Measurements from ENCODE around the gene MRPL47. TPM values are rescaled to one million over a fixed set of nuclear protein-coding genes. Genes with fewer than 3 reads are reported as not detected.

Gene MRPL47
- total RNA-seq = 41.1 TPM

DNA sequence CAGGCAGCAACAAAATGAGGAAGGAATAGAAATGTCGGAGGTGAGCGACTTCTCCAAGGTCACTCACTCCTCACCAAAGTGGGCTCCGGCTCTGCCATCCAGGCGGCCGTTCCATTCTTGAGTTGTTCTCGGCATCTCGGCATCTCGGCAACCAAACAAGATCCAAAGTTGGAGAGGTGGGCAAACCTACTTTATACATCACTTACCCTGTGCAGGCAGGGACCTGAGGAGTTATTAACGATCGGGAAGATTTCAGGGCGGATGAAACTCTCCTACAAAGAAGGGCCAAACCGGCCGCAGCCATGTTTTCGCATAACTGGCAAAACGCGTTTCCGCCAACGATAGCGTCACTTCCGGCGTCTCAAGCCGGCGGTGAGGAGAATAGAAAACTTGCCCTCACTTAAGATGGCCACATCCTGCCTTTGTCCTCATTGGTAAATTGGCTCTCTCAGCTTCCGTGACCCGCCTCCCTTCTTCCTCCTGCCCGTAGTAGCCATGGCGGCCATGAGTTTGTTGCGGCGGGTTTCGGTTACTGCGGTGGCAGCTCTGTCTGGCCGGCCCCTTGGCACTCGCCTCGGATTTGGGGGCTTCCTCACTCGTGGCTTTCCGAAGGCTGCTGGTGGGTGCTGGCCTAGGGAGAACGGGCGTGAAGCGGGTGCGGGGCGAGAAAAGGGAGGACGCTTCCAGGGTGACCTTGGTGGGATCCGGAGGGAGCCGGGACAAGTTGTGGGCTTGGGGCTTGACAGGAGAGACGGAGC, at the start of gene MRPL47, which contains the start of gene NDUFB5:
Gene MRPL47, minus strand, starts transcription at position 318 of the 758 bp plus-strand sequence. Its CDS starts 14 bp downstream, at position 304.
Gene NDUFB5, plus strand, starts transcription at position 474 of the 758 bp plus-strand sequence. Its CDS starts 22 bp downstream, at position 496.
- Histone ChIP-seq H3K4me1 (peaks cover 7 to 10% of the 10 kb centered on the region in 2 donors), H3K27ac (peak within 1 kb of the TSS; percentile 79 to 87), H3K9me3 (no peaks in the 10 kb centered on the region), H3K27me3 (no peaks in the 10 kb centered on the region), H3K4me3 (peak within 1 kb of the TSS; percentile 78 to 84), H3K36me3 (peaks cover 21 to 22% of the 10 kb centered on the region in 2 donors)
- intact Hi-C loops (cut with DNase I) = loop anchor here (1.0 to 2.0 kb wide), 5 partner anchors 42 to 456 kb away; partner anchors contain the start of genes ACTL6A, GNB4, MFN1 and PIK3CA
- DNase-seq (ENCODE audit: low spot score in 2 of 2) = peak; percentile 79 to 97
- TF ChIP-seq, protein P1, sequence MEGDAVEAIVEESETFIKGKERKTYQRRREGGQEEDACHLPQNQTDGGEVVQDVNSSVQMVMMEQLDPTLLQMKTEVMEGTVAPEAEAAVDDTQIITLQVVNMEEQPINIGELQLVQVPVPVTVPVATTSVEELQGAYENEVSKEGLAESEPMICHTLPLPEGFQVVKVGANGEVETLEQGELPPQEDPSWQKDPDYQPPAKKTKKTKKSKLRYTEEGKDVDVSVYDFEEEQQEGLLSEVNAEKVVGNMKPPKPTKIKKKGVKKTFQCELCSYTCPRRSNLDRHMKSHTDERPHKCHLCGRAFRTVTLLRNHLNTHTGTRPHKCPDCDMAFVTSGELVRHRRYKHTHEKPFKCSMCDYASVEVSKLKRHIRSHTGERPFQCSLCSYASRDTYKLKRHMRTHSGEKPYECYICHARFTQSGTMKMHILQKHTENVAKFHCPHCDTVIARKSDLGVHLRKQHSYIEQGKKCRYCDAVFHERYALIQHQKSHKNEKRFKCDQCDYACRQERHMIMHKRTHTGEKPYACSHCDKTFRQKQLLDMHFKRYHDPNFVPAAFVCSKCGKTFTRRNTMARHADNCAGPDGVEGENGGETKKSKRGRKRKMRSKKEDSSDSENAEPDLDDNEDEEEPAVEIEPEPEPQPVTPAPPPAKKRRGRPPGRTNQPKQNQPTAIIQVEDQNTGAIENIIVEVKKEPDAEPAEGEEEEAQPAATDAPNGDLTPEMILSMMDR (IDR thresholded peaks at IDR 0.05) = no peak

DNA sequence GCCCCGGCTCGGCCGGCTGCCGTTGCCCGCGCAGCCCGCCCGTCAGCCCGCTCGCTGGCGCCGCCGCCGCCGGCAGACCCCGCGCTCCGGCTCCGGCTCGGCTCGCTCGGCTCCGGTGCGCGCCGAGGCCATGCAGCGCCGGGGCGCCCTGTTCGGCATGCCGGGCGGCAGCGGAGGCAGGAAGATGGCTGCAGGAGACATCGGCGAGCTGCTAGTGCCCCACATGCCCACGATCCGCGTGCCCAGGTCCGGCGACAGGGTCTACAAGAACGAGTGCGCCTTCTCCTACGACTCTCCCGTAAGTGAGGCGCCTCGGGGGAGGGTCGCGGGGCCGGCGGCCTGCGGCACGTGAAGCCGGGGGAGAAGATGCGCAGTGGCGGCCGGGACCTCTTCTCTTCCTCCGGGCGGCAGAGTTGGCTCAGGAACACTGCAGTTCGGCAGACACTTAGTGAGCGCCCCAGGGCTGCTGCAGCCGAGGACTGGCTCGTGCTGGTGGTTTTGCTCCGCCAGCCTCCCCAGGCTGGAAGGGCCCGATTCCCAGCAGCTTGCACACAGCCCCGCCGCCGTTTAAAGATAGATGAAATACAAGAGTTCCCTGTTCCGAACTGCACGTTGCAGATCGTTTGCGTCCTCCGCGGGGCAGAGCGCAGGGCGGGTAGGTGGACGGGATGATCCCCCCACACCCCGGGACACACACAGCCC, 48.8 kb upstream of the MRPL47 start:
- no peaks in the 10 kb centered on the region for H3K36me3 ChIP-seq
- H3K4me1 ChIP-seq = no peaks in the 10 kb centered on the region
- DNase-seq (ENCODE audit: low spot score in 2 of 2) = peak in 1 of 2 donors; percentile 82
- TF ChIP-seq, protein P1 (IDR thresholded peaks at IDR 0.05) = peak in 1 of 3 experiments; percentile 9
- peak overlapping the region; percentile 90 for H3K4me3 ChIP-seq
- no peaks in the 10 kb centered on the region for H3K27me3 ChIP-seq
- intact Hi-C loops (cut with DNase I) = loop anchor here (2.0 to 10.0 kb wide), 4 partner anchors 48 to 468 kb away; partner anchors contain the start of genes ACTL6A, MRPL47, NDUFB5 and ZNF639
- no peaks in the 10 kb centered on the region for H3K9me3 ChIP-seq
- peak overlapping the region; percentile 88 to 92 for H3K27ac ChIP-seq

DNA sequence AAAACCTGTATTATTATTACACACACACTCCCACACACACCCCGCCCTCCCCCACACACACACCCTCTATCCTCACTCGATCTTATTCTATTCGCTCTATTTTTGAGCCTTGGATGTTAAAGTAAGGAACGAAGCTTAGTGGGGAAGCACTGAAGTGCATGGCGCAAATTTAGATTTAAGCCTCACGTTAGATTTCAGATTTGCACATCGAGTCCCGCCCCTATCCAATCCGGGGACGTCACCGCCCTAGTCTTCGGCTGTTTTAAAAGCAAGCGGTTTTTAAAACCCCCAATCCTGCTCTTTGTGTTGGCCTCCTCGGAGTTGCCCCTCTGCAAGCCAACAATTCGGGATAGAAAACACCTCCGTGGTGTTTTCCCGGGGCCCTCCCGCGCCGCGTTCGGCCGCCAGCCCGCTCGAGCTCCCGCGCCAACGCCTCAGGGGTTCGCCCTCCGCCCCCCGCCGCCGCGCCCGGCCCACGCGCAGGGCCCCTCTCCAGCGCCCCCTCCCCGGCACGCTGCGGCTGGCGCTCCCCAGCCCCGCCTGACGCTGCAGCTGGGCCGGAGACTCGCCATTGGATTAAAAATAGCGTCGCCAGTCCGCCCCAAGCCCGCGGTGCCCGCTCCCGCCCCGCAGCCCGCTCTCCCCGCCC, 48.1 kb upstream of the MRPL47 start, which contains the start of gene USP13:
Gene USP13, plus strand, starts transcription at position 594 of the 649 bp plus-strand sequence. CDS start 186 bp downstream, outside the sequence.
- Histone ChIP-seq H3K9me3 (no peaks in the 10 kb centered on the region), H3K27me3 (no peaks in the 10 kb centered on the region), H3K36me3 (no peaks in the 10 kb centered on the region), H3K4me1 (no peaks in the 10 kb centered on the region), H3K27ac (peak within 1 kb of the TSS; percentile 88 to 92), H3K4me3 (peak within 1 kb of the TSS; percentile 90)
- intact Hi-C loops (cut with DNase I) = loop anchor here (2.0 to 10.0 kb wide), 4 partner anchors 48 to 468 kb away; partner anchors contain the start of genes ACTL6A, MRPL47, NDUFB5 and ZNF639
- TF ChIP-seq, protein P1 (IDR thresholded peaks at IDR 0.05) = peak in 1 of 3 experiments; percentile 15
- peak in 1 of 2 donors; percentile 76 for DNase-seq (ENCODE audit: low spot score in 2 of 2)

DNA sequence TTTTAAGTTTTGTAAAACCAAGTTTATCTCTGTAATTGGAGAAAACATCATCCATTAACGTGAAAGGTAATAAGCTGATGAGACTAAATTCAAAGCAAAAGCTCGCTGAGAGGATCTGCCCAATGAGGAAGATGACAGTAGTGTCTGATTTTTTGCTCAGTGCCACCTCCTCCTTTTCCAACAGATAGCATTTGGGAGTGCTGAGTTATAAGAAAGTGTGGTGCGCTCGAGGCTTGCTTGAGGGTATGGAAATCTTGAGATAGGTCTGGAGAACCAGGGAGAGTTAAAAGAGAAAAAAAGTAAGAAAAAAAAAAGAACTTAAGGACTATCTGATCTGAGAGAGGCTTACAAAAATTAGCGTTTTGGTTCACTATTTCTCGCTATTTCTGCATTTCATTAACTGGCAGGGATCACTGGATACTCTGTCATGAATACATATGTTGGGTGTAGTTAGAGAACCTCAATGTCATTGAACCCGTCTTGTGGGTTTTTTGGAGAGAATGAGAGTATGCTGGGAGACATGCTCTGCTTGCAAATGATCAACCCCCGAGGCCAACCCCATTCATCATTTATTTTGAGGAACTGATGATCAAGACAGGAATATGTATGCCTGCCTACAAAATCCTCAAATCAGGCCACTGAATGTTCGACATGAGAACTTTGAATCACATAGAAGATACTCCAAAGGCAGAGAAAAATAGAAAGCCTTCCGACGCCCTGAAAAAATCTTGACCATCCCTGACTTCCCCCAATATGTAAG, 47.4 kb upstream of the MRPL47 start:
- Histone ChIP-seq H3K9me3 (no peaks in the 10 kb centered on the region), H3K4me3 (peak overlapping the region; percentile 90), H3K36me3 (no peaks in the 10 kb centered on the region), H3K27me3 (no peaks in the 10 kb centered on the region), H3K4me1 (no peaks in the 10 kb centered on the region), H3K27ac (peak overlapping the region; percentile 88 to 92)
- DNase-seq (ENCODE audit: low spot score in 2 of 2) = no peak
- TF ChIP-seq, protein P1 (IDR thresholded peaks at IDR 0.05) = no peak
- intact Hi-C loops (cut with DNase I) = loop anchor here (2.0 to 10.0 kb wide), 4 partner anchors 47 to 467 kb away; partner anchors contain the start of genes ACTL6A, MRPL47, NDUFB5 and ZNF639
